IPS DF 6.9 (cell line): Measurements from ENCODE around the gene CDKL4.

Experiments
- DNase-seq: peaks from one replicate; pipeline ENCODE4 v3.0.0-alpha.2; 2013; ENCODE audit warnings: low read depth, low spot score
- H3K27ac ChIP-seq: one replicate; pipeline ENCODE4 v1.5.1; 2013; ENCODE audit warnings: low read length, control low read depth
- H3K27me3 ChIP-seq: 2 replicates; pipeline ENCODE4 v1.6.1; 2013; ENCODE audit warnings: mild to moderate bottlenecking, low read length; ENCODE audit not compliant: control insufficient read depth, insufficient read depth
- H3K36me3 ChIP-seq: 2 replicates; pipeline ENCODE4 v1.6.1; 2013; ENCODE audit warnings: low read length; ENCODE audit not compliant: control insufficient read depth, insufficient read depth
- H3K4me1 ChIP-seq: 2 replicates; pipeline ENCODE4 v1.6.1; 2013; ENCODE audit warnings: low read length; ENCODE audit not compliant: control insufficient read depth, insufficient read depth
- H3K4me3 ChIP-seq: 2 replicates; pipeline ENCODE4 v1.5.1; 2013; ENCODE audit warnings: mild to moderate bottlenecking, low read length
- H3K9me3 ChIP-seq: 2 replicates; pipeline ENCODE4 v1.6.1; 2013; ENCODE audit warnings: low read length, inconsistent platforms; ENCODE audit not compliant: control insufficient read depth, insufficient read depth
- WGBS: extraction: QIAGEN DNeasy Blood & Tissue Kit; methylation state at CpG from one replicate; pipeline ENCODE4 v1.1.7; 2013; ENCODE audit warnings: mixed read lengths, missing lambda C conversion rate; ENCODE audit not compliant: insufficient read length, insufficient coverage; 5-methylcytosine and 5-hydroxymethylcytosine counted together

The CDKL4 gene

GRCh38 chr2:39135690-39136259 lies 108.0 kb downstream of the CDKL4 start:
- H3K4me1 ChIP-seq, result no peaks in the 10 kb centered on the region
- no peak overlapping the region for H3K4me3 ChIP-seq

GRCh38 chr2:39133215-39133851 lies 110.4 kb downstream of the CDKL4 start:
- no peak overlapping the region for H3K4me3 ChIP-seq
- no peaks in the 10 kb centered on the region for H3K36me3 ChIP-seq
- WGBS, result no CpG with 5 or more reads among the region's 3 CpGs
- no peak overlapping the region for H3K27ac ChIP-seq
- no peak for DNase-seq
- H3K9me3 ChIP-seq, result no peaks in the 10 kb centered on the region
- no peaks in the 10 kb centered on the region for H3K27me3 ChIP-seq
- H3K4me1 ChIP-seq, result no peaks in the 10 kb centered on the region

More at GRCh38 chr2:39135690-39136259, 108.0 kb downstream of the CDKL4 start:
- Histone ChIP-seq H3K9me3 (no peaks in the 10 kb centered on the region), H3K36me3 (no peaks in the 10 kb centered on the region), H3K27me3 (no peaks in the 10 kb centered on the region), H3K27ac (no peak overlapping the region)
- DNase-seq, result no peak
- WGBS, result no CpG with 5 or more reads among the region's 5 CpGs

- DNase-seq, result no peak
- H3K27ac ChIP-seq, result no peak overlapping the region
Measured at GRCh38 chr2:39128919-39129391, 114.8 kb downstream of the CDKL4 start.

GRCh38 chr2:39127973-39128372 lies 115.8 kb downstream of the CDKL4 start:
- no peak overlapping the region for H3K27ac ChIP-seq
- H3K4me3 ChIP-seq, result no peak overlapping the region
- H3K9me3 ChIP-seq, result no peaks in the 10 kb centered on the region
- no peaks in the 10 kb centered on the region for H3K36me3 ChIP-seq
- no CpG with 5 or more reads among the region's 1 CpG for WGBS
- H3K27me3 ChIP-seq, result no peaks in the 10 kb centered on the region
- no peak for DNase-seq
- no peaks in the 10 kb centered on the region for H3K4me1 ChIP-seq

More at GRCh38 chr2:39128919-39129391, 114.8 kb downstream of the CDKL4 start:
- H3K36me3 ChIP-seq, result no peaks in the 10 kb centered on the region
- H3K9me3 ChIP-seq, result no peaks in the 10 kb centered on the region
- no CpG with 5 or more reads among the region's 1 CpG for WGBS
- H3K4me1 ChIP-seq, result no peaks in the 10 kb centered on the region
- no peak overlapping the region for H3K4me3 ChIP-seq
- no peaks in the 10 kb centered on the region for H3K27me3 ChIP-seq
